Measurements from ENCODE around the gene SLC6A3.

SLC6A3 gene

GRCh38 chr5:1405121-1405520 is 40.1 kb downstream of the SLC6A3 start:
- DNase-seq: no peak

- DNase-seq: no peak
These were observed 41.2 kb downstream of the SLC6A3 start for GRCh38 chr5:1404062-1404461.

GRCh38 chr5:1402611-1403255 is 42.5 kb downstream of the SLC6A3 start:
- DNase-seq: no peak

GRCh38 chr5:1401536-1402138 is 43.6 kb downstream of the SLC6A3 start:
- no peak for DNase-seq

GRCh38 chr5:1400936-1401335 is 44.3 kb downstream of the SLC6A3 start:
- DNase-seq: no peak

- no peak for DNase-seq
These were observed 44.9 kb downstream of the SLC6A3 start for GRCh38 chr5:1400211-1400855.

- no peak for DNase-seq
These were observed 45.5 kb downstream of the SLC6A3 start for GRCh38 chr5:1399737-1400136.

- DNase-seq: no peak
These were observed 48.9 kb downstream of the SLC6A3 start for GRCh38 chr5:1396293-1396816.

GRCh38 chr5:1394881-1395860 is 50.1 kb downstream of the SLC6A3 start:
- DNase-seq: no peak

GRCh38 chr5:1393571-1394501 is 51.4 kb downstream of the SLC6A3 start:
- no peak for DNase-seq

- no peak for DNase-seq
These were observed 52.3 kb downstream of the SLC6A3 start for GRCh38 chr5:1392801-1393565.

GRCh38 chr5:1392261-1392660 is 53.0 kb downstream of the SLC6A3 start:
- no peak for DNase-seq

- no peak for DNase-seq
These were observed 53.5 kb downstream of the SLC6A3 start for GRCh38 chr5:1391691-1392090.

- no peak for DNase-seq
These were observed 54.2 kb downstream of the SLC6A3 start for GRCh38 chr5:1390861-1391600.

- DNase-seq: no peak
These were observed 54.9 kb downstream of the SLC6A3 start for GRCh38 chr5:1390333-1390732.

GRCh38 chr5:1388383-1388967 is 56.8 kb downstream of the SLC6A3 start:
- no peak for DNase-seq

- no peak for DNase-seq
These were observed 57.4 kb downstream of the SLC6A3 start for GRCh38 chr5:1387876-1388275.

- peak; percentile 26 for DNase-seq
These were observed 58.0 kb downstream of the SLC6A3 start for GRCh38 chr5:1387059-1387755.

- peak; percentile 76 for DNase-seq
These were observed 58.9 kb downstream of the SLC6A3 start for GRCh38 chr5:1386274-1386717.
